Measurements from ENCODE around the gene ARPC5L.
"Not testable (repeated sequence)": the region's sequence is repeated elsewhere in the genome, so short reads cannot be mapped to it uniquely, and the experiment has no call there.

ARPC5L gene

DNA sequence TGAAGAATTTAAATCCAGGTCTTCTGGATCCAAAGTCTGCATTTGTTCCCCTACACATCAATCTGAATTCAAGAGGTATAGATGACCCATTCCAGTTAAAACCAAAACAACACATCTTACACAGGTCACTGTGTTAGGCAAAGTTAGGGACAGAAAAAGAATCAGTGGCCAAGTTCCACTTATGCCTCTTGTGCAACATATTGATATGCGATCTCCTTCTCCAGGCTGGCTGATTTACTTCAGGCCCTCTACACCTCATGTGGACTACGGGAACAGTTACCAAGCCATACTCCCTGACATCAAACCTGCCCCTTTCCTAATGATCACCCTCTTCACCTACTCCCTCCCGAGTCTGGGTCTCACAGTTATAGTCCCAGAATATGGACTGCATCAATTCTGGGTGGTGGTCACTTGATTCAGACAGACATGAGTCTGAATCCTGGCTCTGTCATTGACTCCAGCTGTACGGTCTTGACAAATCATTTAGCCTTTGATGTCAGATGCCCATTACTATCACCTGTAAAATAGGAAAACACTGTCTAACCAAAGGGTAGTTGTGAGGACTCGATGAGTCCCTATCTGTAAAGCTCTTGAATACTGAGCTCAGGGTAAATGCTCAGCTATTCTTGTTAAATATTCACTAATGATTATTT is 52.9 kb downstream of the ARPC5L start:
- no peak overlapping the region for H3K9ac ChIP-seq (ENCODE audit: low read depth, low read length)
- no peaks in the 10 kb centered on the region for H3K4me1 ChIP-seq (ENCODE audit: control insufficient read depth, insufficient read depth, low read length)
- H3K9me3 ChIP-seq (ENCODE audit: control insufficient read depth, insufficient read depth, low read length), result no peaks in the 10 kb centered on the region
- no peak overlapping the region for H3K4me3 ChIP-seq (ENCODE audit: low read depth, low read length)
- H3K36me3 ChIP-seq (ENCODE audit: control insufficient read depth, insufficient read depth, low read length), result peaks cover 9% of the 10 kb centered on the region
- no peaks in the 10 kb centered on the region for H3K27me3 ChIP-seq (ENCODE audit: control insufficient read depth, insufficient read depth, low read length)

DNA sequence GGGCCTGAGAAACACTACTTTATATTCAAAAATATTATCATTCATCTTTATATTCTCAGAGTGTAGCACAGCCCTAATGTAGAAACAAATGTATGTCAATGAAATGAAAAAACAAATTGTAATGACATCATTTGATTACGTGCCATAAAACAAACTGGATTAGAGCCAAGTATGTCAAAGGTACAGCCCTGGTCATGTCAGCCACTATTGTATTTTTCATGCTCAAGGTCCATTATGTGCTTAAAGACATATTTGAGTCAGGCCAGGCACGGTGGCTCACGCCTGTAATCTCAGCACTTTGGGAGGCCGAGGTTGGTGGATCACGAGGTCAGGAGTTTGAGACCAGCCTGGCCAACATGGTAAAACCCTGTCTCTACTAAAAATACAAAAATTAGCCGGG is 58.5 kb downstream of the ARPC5L start:
- H3K27me3 ChIP-seq (ENCODE audit: control insufficient read depth, insufficient read depth, low read length); H3K4me1 ChIP-seq (ENCODE audit: control insufficient read depth, insufficient read depth, low read length); H3K36me3 ChIP-seq (ENCODE audit: control insufficient read depth, insufficient read depth, low read length); H3K9ac ChIP-seq (ENCODE audit: low read depth, low read length); H3K9me3 ChIP-seq (ENCODE audit: control insufficient read depth, insufficient read depth, low read length); H3K4me3 ChIP-seq (ENCODE audit: low read depth, low read length): not testable (repeated sequence)

All from iPS-15b (cell line).